ENCODE data around the gene RAB21. TPM values are rescaled to one million over a fixed set of nuclear protein-coding genes. Genes with fewer than 3 reads are reported as not detected.
A peak's percentile ranks its signal among the peaks of the same experiment; 100 is the strongest.

The RAB21 gene
- total and polyA plus RNA-seq, 2 of the 13 experiments (the other 11 are each of a cell fraction or from before 2014, with no cell fraction given): 4.4 to 50.9 TPM

GRCh38 chr12:71731439-71732356 is 23.0 kb upstream of the RAB21 start (continued):
- TF ChIP-seq ZBTB44 (CRISPR knock-in tag; IDR thresholded peaks at IDR 0.05) (no peak), HNF4A (CRISPR knock-in tag; IDR thresholded peaks at IDR 0.05) (peak; percentile 56), STAG1 (CRISPR knock-in tag; IDR thresholded peaks at IDR 0.05) (peak; percentile 18; the same call in 1 of the 2 replicates), CREB1 (IDR thresholded peaks at IDR 0.05) (no peak), CREB1 (CRISPR knock-in tag; IDR thresholded peaks at IDR 0.05) (no peak), ESRRA (CRISPR knock-in tag; IDR thresholded peaks at IDR 0.05; ENCODE audit: low read depth) (no peak; the same call in 1 of the 2 replicates), HIVEP1 (CRISPR knock-in tag; IDR thresholded peaks at IDR 0.05) (peak; percentile 54; the same call in 1 of the 2 replicates), ZNF644 (CRISPR knock-in tag; IDR thresholded peaks at IDR 0.05; ENCODE audit: low read depth) (no peak), KMT2B (CRISPR knock-in tag; IDR thresholded peaks at IDR 0.05) (peak; percentile 31), RFXANK (CRISPR knock-in tag; IDR thresholded peaks at IDR 0.05) (no peak), EED (CRISPR knock-in tag; IDR thresholded peaks at IDR 0.05) (0 out of 2 replicates have a peak, but pooled peaks have one; percentile 67), NFATC3 (CRISPR knock-in tag; IDR thresholded peaks at IDR 0.05) (no peak), MNT (IDR thresholded peaks at IDR 0.05) (no peak), BCLAF1 (IDR thresholded peaks at IDR 0.05) (no peak), KAT2B (IDR thresholded peaks at IDR 0.05; ENCODE audit: borderline replicate concordance, low read depth, low read length) (no peak), KDM5B (CRISPR knock-in tag; IDR thresholded peaks at IDR 0.05; ENCODE audit: borderline replicate concordance) (no peak; the same call in 1 of the 2 replicates), FOXO4 (CRISPR knock-in tag; conservative IDR thresholded peaks at IDR 0.05) (no peak)
- TF ChIP-seq, protein P1, sequence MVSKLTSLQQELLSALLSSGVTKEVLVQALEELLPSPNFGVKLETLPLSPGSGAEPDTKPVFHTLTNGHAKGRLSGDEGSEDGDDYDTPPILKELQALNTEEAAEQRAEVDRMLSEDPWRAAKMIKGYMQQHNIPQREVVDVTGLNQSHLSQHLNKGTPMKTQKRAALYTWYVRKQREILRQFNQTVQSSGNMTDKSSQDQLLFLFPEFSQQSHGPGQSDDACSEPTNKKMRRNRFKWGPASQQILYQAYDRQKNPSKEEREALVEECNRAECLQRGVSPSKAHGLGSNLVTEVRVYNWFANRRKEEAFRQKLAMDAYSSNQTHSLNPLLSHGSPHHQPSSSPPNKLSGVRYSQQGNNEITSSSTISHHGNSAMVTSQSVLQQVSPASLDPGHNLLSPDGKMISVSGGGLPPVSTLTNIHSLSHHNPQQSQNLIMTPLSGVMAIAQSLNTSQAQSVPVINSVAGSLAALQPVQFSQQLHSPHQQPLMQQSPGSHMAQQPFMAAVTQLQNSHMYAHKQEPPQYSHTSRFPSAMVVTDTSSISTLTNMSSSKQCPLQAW (CRISPR knock-in tag; IDR thresholded peaks at IDR 0.05): 0 out of 2 replicates have a peak, but pooled peaks have one; percentile 22

Measured in HepG2 (cell line).